Hepatocyte (in vitro differentiated cells): ENCODE data around the gene ALPI.

Source experiments
- EZH2phosphoT487 ChIP-seq: fragments of 200-600 bp; sonication (generic); IDR thresholded peaks from one replicate; pipeline ENCODE4 v1.6.1; 2018; ENCODE audit warnings: antibody characterized with exemption, mild to moderate bottlenecking, low read depth, moderate library complexity; ENCODE audit not compliant: unreplicated experiment, severe bottlenecking
- TF ChIP-seq, protein P1 (sequence below): fragments of 200-600 bp; sonication (generic); IDR thresholded peaks from 2 replicates; pipeline ENCODE4 v1.5.1; 2016; ENCODE audit warnings: antibody characterized with exemption, mild to moderate bottlenecking; ENCODE audit not compliant: poor library complexity

GRCh38 chr2:232483923-232484627, 28.1 kb downstream of the ALPI start:
- TF ChIP-seq, protein P1, sequence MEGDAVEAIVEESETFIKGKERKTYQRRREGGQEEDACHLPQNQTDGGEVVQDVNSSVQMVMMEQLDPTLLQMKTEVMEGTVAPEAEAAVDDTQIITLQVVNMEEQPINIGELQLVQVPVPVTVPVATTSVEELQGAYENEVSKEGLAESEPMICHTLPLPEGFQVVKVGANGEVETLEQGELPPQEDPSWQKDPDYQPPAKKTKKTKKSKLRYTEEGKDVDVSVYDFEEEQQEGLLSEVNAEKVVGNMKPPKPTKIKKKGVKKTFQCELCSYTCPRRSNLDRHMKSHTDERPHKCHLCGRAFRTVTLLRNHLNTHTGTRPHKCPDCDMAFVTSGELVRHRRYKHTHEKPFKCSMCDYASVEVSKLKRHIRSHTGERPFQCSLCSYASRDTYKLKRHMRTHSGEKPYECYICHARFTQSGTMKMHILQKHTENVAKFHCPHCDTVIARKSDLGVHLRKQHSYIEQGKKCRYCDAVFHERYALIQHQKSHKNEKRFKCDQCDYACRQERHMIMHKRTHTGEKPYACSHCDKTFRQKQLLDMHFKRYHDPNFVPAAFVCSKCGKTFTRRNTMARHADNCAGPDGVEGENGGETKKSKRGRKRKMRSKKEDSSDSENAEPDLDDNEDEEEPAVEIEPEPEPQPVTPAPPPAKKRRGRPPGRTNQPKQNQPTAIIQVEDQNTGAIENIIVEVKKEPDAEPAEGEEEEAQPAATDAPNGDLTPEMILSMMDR, result no peak
- TF ChIP-seq EZH2phosphoT487, result no peak
